Caco-2 (cell line): ENCODE data around the gene SCUBE1. TPM values are rescaled to one million over a fixed set of nuclear protein-coding genes. Genes with fewer than 3 reads are reported as not detected.

Experiments
- BruUV-seq: library from RNA; stranded (reverse); fragments of 400-500 nt; replicated peaks from 2 replicates; lab custom pipeline; 2021; lab: Mats Ljungman, UMichigan
- CTCF ChIA-PET: fragments of 300-600 bp; sonication (Branson Sonifier 250); formaldehyde crosslinking; loops from one replicate; lab custom pipeline; 2022; ENCODE audit warnings: antibody characterized with exemption; lab: Charles Lee
- POLR2A ChIA-PET: fragments of 300-600 bp; sonication (Branson Sonifier 250); formaldehyde crosslinking; loops from one replicate; lab custom pipeline; 2022; ENCODE audit warnings: antibody characterized with exemption; lab: Charles Lee
- DNase-seq, 2 experiments: peaks; one replicate each; pipeline versions ENCODE4 v3.0.0 to v3.0.0-alpha.2; 2020 to 2022
- H3K27me3 ChIP-seq: replicated peaks from 2 replicates; pipeline ENCODE4 v1.6.0; 2011; ENCODE audit warnings: low read length; ENCODE audit not compliant: control insufficient read depth, insufficient read depth
- H3K36me3 ChIP-seq: 2 replicates; pipeline ENCODE4 v1.5.1; 2011; ENCODE audit warnings: low read length; ENCODE audit not compliant: control insufficient read depth, insufficient read depth
- H3K4me1 ChIP-seq: fragments of 250-450 bp; sonication (Bioruptor Pico); 2 replicates; pipeline ENCODE4 v1.5.1; 2020; ENCODE audit warnings: mild to moderate bottlenecking
- H3K4me3 ChIP-seq: 2 replicates; pipeline ENCODE4 v1.5.1; 2011; ENCODE audit warnings: low read depth, mild to moderate bottlenecking, control low read depth, low read length
- H3K9me3 ChIP-seq: fragments of 250-450 bp; sonication (Bioruptor Pico); 2 replicates; pipeline ENCODE4 v1.5.1; 2020; ENCODE audit warnings: mild to moderate bottlenecking, moderate library complexity
- H3K27ac Mint-ChIP-seq: one replicate; pipeline ENCODE4 v1.8.0; 2022; ENCODE audit warnings: mixed read lengths; ENCODE audit not compliant: unreplicated experiment
- H3K27me3 Mint-ChIP-seq: one replicate; pipeline ENCODE4 v1.8.0; 2022; ENCODE audit warnings: mixed read lengths; ENCODE audit not compliant: insufficient read depth, unreplicated experiment
- H3K36me3 Mint-ChIP-seq: one replicate; pipeline ENCODE4 v1.8.0; 2022; ENCODE audit warnings: mild to moderate bottlenecking, mixed read lengths; ENCODE audit not compliant: insufficient read depth, unreplicated experiment
- H3K4me1 Mint-ChIP-seq: one replicate; pipeline ENCODE4 v1.8.0; 2022; ENCODE audit warnings: low read depth, mixed read lengths; ENCODE audit not compliant: unreplicated experiment
- H3K4me3 Mint-ChIP-seq: one replicate; pipeline ENCODE4 v1.8.0; 2022; ENCODE audit warnings: mild to moderate bottlenecking, moderate library complexity, mixed read lengths; ENCODE audit not compliant: unreplicated experiment
- H3K9me3 Mint-ChIP-seq: one replicate; pipeline ENCODE4 v1.8.0; 2022; ENCODE audit warnings: mixed read lengths; ENCODE audit not compliant: unreplicated experiment
- CTCF ChIP-seq, 2 experiments: fragments of 200-600 bp in 1 of 2; IDR thresholded peaks; 1 replicate in 1 of 2; 2 replicates in 1 of 2; pipeline versions ENCODE4 v1.5.1 to v1.8.0; 2011 to 2022; ENCODE audit warnings: antibody characterized with exemption in 1 of 2, control low read depth in 1 of 2, inconsistent platforms in 1 of 2, low read depth in 1 of 2, low read length in 1 of 2, mild to moderate bottlenecking in 1 of 2, moderate library complexity in 1 of 2; ENCODE audit not compliant: insufficient read depth in 1 of 2, severe bottlenecking in 1 of 2, unreplicated experiment in 1 of 2
- intact Hi-C: fragments of 100-400 bp; cut with micrococcal nuclease; formaldehyde crosslinking; loops from one replicate; pipeline ENCODE4 v1.10.0; 2022; ENCODE audit not compliant: unreplicated experiment
- total RNA-seq: library from RNA; stranded (reverse); gene quantifications from 2 replicates; pipeline ENCODE4 v1.2.3, GENCODE V29; 2022

The SCUBE1 gene
- total RNA-seq, 1 experiment from 2014 or later: not detected

- peaks cover 22% of the 10 kb centered on the region for H3K36me3 Mint-ChIP-seq
- POLR2A ChIA-PET: no interaction called here
- H3K27ac Mint-ChIP-seq: no peak overlapping the region
- no peaks in the 10 kb centered on the region for H3K9me3 Mint-ChIP-seq
- H3K4me1 Mint-ChIP-seq: peaks cover 17% of the 10 kb centered on the region
- Histone ChIP-seq H3K4me1 (peaks cover 9% of the 10 kb centered on the region; the same call in 1 of the 2 replicates), H3K9me3 (no peaks in the 10 kb centered on the region), H3K36me3 (peaks cover 6% of the 10 kb centered on the region), H3K4me3 (no peak overlapping the region), H3K27me3 (no peaks in the 10 kb centered on the region)
- no peaks in the 10 kb centered on the region for H3K27me3 Mint-ChIP-seq
- TF ChIP-seq CTCF (IDR thresholded peaks at IDR 0.05; ENCODE audit: insufficient read depth in 1 of 2, low read depth in 1 of 2, low read length in 1 of 2, severe bottlenecking in 1 of 2, unreplicated experiment in 1 of 2): no peak
- intact Hi-C loops: no loop called here
- H3K4me3 Mint-ChIP-seq: no peak overlapping the region
- CTCF ChIA-PET: no interaction called here
- BruUV-seq: no TSS peak
- no peak for DNase-seq
Measured at GRCh38 chr22:43181321-43182076, 161.7 kb downstream of the SCUBE1 start.

GRCh38 chr22:43180670-43181069, 162.5 kb downstream of the SCUBE1 start:
- Histone ChIP-seq H3K4me3 (no peak overlapping the region), H3K36me3 (peaks cover 6% of the 10 kb centered on the region), H3K4me1 (peaks cover 8% of the 10 kb centered on the region; the same call in 1 of the 2 replicates), H3K9me3 (no peaks in the 10 kb centered on the region), H3K27me3 (no peaks in the 10 kb centered on the region)
- H3K4me3 Mint-ChIP-seq: no peak overlapping the region
- H3K36me3 Mint-ChIP-seq: peaks cover 29% of the 10 kb centered on the region
- intact Hi-C loops: no loop called here
- CTCF ChIA-PET: no interaction called here
- H3K9me3 Mint-ChIP-seq: no peaks in the 10 kb centered on the region
- H3K27me3 Mint-ChIP-seq: no peaks in the 10 kb centered on the region
- BruUV-seq: no TSS peak
- POLR2A ChIA-PET: no interaction called here
- no peak for TF ChIP-seq CTCF (IDR thresholded peaks at IDR 0.05; ENCODE audit: insufficient read depth in 1 of 2, low read depth in 1 of 2, low read length in 1 of 2, severe bottlenecking in 1 of 2, unreplicated experiment in 1 of 2)
- peaks cover 17% of the 10 kb centered on the region for H3K4me1 Mint-ChIP-seq
- DNase-seq: no peak
- H3K27ac Mint-ChIP-seq: no peak overlapping the region

- ChIA-PET POLR2A (no interaction called here), CTCF (no interaction called here)
Measured at GRCh38 chr22:43179911-43180195, 163.3 kb downstream of the SCUBE1 start.

More at GRCh38 chr22:43179911-43180195, 163.3 kb downstream of the SCUBE1 start:
- Histone ChIP-seq H3K4me3 (no peak overlapping the region), H3K27me3 (no peaks in the 10 kb centered on the region), H3K36me3 (peaks cover 7% of the 10 kb centered on the region), H3K9me3 (no peaks in the 10 kb centered on the region), H3K4me1 (peaks cover 3% of the 10 kb centered on the region; the same call in 1 of the 2 replicates)
- intact Hi-C loops: no loop called here
- H3K9me3 Mint-ChIP-seq: no peaks in the 10 kb centered on the region
- peaks cover 35% of the 10 kb centered on the region for H3K36me3 Mint-ChIP-seq
- no peaks in the 10 kb centered on the region for H3K27me3 Mint-ChIP-seq
- no peak for TF ChIP-seq CTCF (IDR thresholded peaks at IDR 0.05; ENCODE audit: insufficient read depth in 1 of 2, low read depth in 1 of 2, low read length in 1 of 2, severe bottlenecking in 1 of 2, unreplicated experiment in 1 of 2)
- H3K4me3 Mint-ChIP-seq: no peak overlapping the region
- no peak overlapping the region for H3K27ac Mint-ChIP-seq
- no TSS peak for BruUV-seq
- no peak for DNase-seq
- H3K4me1 Mint-ChIP-seq: peaks cover 9% of the 10 kb centered on the region
